Suppressor macrophage (primary cell): Measurements from ENCODE around the gene ITGA2B.
"Not testable (repeated sequence)": the region's sequence is repeated elsewhere in the genome, so short reads cannot be mapped to it uniquely, and the experiment has no call there.

Source experiments
- DNase-seq, 4 experiments: peaks; one replicate each; pipeline ENCODE4 v3.0.0-alpha.2; 2020 to 2022

Gene ITGA2B

DNA sequence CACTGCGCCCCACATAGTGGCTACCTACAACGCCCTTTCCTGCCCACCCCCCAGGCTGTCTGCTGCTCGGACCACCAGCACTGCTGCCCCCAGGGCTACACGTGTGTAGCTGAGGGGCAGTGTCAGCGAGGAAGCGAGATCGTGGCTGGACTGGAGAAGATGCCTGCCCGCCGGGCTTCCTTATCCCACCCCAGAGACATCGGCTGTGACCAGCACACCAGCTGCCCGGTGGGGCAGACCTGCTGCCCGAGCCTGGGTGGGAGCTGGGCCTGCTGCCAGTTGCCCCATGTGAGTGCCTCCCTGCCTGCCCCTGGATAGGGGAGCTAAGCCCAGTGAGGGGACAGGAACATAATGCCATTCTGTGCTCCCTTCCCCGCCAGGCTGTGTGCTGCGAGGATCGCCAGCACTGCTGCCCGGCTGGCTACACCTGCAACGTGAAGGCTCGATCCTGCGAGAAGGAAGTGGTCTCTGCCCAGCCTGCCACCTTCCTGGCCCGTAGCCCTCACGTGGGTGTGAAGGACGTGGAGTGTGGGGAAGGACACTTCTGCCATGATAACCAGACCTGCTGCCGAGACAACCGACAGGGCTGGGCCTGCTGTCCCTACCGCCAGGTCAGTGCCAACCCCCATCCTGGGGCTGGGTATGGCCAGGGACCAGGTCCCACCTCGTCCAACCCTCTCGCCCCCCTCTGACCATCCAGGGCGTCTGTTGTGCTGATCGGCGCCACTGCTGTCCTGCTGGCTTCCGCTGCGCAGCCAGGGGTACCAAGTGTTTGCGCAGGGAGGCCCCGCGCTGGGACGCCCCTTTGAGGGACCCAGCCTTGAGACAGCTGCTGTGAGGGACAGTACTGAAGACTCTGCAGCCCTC, 37.3 kb downstream of the ITGA2B start:
- DNase-seq, result no peak

DNA sequence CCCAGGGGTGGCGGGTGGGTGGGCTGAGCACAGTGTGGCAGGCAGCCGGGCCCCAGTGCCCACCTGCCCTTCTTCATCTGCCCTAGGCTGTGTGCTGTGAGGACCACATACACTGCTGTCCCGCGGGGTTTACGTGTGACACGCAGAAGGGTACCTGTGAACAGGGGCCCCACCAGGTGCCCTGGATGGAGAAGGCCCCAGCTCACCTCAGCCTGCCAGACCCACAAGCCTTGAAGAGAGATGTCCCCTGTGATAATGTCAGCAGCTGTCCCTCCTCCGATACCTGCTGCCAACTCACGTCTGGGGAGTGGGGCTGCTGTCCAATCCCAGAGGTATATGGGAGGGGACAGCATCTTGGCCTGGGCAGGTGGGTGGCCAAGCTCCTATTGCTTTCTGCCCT, 38.0 kb downstream of the ITGA2B start:
- DNase-seq, result no peak

DNA sequence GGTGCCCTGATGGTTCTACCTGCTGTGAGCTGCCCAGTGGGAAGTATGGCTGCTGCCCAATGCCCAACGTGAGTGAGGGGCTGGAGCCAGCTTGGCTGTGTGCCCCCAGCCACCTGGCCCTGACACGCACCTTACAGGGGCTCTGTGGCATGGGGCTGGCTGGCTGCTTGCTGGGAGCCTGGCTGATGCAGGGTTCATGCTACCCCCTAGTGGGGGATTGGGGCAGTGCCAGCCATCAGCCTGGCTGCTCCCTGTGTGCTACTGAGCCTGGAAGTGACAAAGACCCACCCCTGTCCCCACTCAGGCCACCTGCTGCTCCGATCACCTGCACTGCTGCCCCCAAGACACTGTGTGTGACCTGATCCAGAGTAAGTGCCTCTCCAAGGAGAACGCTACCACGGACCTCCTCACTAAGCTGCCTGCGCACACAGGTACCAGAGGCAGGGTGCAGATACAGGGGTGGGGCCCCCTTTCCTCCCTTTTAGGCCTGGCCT, 38.7 kb downstream of the ITGA2B start:
- DNase-seq, result peak; percentile 69 to 80 (median 70)

DNA sequence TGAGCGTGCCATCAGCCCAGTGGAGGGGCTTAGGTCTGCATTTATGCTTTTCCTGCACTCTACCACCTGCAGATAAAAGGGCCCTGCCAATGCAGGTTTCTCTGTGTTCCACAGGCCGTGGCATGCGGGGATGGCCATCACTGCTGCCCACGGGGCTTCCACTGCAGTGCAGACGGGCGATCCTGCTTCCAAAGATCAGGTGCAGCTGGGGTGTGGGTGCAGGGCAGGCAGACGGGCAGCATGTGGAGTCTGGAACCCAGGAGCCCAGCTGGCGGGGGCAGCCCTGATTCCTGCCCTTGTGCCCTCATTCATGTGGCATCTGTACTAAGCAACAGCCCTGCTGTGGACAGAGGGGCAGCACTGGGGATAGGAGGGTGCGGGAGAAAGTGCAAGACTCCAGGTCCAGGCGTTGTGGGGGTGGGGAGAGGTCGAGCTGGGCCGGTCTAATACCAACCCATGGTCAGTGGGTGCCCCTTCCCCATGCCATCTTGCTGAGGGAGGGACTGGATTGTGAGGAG, 39.8 kb downstream of the ITGA2B start:
- DNase-seq, result no peak

DNA sequence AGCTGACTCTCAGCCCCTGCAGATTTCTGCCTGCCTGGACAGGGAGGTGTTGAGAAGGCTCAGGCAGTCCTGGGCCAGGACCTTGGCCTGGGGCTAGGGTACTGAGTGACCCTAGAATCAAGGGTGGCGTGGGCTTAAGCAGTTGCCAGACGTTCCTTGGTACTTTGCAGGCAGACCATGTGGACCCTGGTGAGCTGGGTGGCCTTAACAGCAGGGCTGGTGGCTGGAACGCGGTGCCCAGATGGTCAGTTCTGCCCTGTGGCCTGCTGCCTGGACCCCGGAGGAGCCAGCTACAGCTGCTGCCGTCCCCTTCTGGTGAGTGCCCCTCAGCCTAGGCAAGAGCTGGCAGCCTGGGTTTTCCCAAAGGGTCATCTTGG, 40.5 kb downstream of the ITGA2B start:
- DNase-seq, result no peak

DNA sequence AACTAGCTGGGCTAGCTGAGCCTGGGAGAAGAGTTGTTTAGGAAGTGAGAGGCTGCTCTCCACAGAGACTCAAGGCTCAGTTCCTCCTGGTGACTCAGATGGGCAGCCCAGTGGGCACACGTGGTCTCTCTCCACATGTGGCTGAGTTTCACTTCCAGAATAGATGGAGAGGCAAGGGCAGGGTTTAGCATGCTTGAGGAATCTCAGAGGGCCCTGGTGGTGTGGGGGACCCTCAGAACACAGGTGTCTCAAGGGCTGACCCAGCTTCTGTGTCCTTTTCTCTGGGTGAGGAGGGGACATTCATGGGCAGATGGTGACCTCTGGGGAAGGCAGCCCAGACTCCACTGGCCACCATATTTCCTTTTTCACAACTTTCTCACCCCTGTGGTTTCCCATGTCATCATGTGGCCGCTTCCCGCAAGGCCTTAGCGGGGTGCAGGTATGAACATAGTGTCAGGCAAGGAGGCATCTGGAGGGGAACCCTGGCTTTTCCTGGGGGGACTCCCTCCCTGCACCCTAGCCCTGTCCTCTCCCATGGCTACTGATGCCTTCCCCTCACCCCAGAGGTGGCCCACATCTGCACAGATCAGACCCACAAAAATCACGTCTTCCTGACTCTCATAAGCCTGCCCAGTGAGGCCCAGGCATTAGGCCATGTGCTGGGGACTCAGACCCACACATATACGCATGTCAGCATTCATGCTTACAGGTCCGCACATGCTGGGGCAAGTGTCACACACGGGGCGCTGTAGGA, 41.0 kb downstream of the ITGA2B start:
- DNase-seq, result peak; percentile 92 to 97 (median 95)

DNA sequence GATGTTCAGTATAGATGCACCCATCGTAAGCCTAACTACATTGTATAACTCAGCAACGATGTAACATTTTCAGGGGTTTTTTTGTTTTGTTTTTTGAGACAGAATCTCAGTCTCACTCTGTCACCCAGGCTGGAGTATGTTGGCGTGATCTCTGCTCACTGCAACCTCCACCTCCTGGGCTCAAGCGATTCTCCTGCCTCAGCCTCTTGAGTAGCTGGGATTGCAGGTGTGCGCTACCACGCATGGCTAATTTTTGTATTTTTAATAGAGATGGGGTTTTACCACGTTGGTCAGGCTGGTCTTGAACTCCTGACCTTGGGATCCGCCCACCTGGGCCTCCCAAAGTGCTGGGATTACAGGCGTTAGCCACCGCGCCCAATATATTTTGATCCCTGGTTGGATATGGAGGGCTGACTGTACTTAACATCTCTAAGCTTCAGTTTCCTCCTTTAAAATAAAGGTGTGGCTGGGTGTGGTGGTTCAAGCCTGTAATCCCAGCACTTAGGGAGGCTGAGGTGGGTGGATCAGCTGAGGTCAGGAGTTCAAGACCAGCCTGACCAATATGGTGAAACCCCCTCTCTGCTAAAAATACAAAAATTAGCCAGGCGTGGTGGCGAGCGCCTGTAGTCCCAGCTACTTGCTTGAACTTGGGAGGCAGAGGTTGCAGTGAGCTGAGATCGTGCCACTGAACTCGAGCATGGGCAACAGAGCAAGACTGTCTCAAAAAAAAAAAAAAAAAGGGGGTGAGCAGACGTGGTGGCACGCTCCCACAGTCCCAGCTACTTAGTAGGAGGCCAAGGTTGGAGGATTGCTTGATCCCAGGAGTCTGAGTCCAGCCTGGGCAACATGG, 42.0 kb downstream of the ITGA2B start:
- DNase-seq, result peak in 1 of 4 experiments; percentile 47

DNA sequence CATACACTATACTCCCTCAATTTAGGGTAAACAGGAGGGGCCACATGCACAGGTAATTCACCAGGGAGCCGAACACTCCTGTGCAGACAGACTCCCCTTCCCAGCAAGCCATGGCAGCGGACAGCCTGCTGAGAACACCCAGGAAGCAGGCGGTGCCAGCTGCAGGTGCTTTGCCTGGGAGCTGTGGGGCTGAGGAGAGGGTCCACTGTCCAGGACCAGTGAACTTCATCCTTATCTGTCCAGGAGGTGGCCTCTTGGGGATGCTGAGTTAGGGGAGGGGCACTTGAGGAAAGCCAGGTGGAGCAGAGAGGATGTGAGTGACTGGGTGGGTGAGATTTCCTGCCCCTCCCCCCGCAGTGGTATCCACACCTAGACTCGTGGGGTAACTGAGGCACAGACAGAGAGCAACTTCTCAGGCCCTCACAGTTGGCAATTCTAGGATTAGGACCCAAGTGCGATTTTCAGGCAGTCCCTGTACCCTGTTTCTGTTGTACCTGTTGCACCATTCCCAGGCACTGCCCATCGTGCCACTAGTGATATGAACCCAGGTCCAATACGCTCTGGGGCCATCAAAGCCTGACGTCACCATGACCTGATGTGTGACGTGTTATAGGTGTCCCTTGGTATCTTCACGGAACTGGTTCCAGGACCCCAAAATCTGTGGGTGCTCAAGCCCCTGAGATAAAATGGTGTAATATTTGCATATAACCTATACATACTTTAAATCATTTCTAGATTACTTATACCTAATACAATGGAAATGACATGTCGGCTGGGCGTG, 43.2 kb downstream of the ITGA2B start:
- no peak for DNase-seq

DNA sequence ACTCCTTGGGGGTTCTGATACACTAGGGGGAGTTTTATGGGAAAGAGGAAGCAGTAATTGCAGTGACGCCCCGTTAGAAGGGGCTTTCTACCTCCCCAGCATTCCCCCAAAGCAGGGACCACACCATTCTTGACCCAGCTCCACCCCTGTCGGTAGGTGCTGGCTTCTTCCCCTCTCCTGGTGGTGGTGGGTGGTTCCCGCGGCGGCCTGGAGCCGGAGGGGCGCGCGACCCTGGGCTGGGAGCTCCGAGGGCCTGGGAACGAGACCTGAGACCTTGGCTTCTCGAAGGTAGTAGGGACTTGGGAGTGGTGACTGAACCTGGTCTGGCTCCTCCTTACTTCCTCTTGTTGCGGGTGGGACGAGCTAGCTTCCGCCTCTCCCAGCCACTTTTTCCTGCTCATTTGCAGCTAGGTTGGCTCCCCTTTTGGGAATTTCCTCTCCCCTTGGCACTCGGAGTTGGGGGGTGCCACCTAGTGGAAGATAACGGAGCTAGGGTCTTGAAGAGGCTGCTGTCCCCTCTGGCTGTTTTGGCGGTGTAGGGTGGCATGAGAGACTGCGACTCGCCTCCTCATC, 43.9 kb downstream of the ITGA2B start:
- DNase-seq, result peak; percentile 71 to 88 (median 84)

DNA sequence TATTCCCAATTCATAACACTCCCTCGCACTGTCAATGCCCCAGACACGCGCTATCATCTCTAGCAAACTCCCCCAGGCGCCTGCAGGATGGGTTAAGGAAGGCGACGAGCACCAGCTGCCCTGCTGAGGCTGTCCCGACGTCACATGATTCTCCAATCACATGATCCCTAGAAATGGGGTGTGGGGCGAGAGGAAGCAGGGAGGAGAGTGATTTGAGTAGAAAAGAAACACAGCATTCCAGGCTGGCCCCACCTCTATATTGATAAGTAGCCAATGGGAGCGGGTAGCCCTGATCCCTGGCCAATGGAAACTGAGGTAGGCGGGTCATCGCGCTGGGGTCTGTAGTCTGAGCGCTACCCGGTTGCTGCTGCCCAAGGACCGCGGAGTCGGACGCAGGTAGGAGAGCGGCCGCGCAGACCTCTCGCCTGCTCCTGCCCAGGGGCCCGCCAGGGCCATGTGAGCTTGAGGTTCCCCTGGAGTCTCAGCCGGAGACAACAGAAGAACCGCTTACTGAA, 44.5 kb downstream of the ITGA2B start, which contains the start of gene GRN:
GRN (plus strand) TSS at position 364 of the 515 bp plus-strand sequence. CDS start 3,863 bp downstream, outside the sequence.
- peak; percentile 95 to 99 (median 98) for DNase-seq

DNA sequence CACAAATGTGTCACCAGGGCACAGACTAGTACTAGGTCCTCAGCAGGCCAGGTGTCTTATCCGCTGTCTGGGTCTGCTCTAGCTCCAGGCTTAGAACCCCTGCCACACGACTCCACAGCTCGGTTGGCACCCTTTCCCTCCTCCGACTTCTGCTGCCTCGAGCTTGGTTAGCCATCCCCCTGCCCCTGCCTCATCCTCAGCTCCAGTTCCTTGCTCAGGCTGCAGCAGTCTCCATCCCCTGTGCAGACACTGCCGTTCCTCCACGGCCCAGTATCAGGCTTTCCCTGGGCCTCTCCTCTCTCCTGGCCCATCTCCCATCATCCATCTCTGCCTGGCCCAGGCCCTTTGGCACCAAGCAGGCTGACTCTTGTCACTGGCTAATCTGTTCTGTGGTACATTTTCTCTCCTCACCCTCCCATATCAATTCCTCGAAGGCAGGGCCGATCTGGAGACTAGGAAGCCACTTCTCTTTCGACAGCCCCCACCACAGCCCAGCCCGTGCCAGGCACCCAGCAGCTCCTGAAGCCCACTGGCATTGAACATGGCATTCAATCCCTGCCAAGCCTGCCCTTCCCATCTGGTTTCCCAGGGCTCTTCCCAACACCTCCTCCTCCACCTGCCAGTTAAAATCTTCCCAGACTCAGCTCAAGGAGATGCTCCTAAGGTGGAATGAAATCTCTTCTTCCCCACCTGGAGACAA, 45.8 kb downstream of the ITGA2B start:
- no peak for DNase-seq

DNA sequence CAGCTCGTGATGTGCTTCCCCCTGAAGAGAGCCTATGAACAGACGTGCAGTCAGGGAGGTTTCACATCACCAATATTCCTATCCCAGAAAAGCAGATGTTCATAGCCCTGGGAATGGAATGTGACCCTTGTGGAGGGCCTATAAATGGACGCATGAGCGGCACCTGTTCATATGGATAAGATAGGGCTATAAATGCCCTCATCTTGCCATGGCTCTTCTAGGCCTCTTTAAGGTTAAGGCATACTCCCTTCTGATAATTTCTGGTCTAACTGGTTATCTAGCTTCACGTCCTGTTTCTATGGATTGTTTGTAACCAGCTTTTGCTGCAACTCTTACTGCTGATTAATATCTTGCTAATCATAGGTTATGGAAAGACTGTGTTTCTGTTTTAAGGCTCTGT, 48.9 kb downstream of the ITGA2B start:
- not testable (repeated sequence) for DNase-seq

DNA sequence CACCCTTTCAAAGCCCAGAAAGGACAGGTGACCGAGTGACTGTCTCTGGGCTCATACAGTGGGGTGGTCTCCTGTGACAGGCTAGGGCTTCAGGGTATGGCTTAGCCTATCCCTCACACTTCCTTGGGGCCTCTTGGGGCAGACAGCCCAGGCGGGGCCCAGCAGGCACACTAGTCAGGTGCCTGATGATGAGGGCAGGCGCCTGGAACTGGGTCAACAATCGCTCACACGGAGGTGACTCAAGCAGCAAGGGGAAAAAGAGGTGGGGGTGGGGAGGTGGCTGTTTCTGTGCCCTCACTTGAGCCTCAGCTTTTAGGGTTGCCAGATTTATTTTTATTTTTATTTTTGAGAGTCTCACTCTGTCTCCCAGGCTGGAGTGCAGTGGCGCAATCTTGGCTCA, 50.7 kb downstream of the ITGA2B start:
- DNase-seq, result peak; percentile 87 to 91 (median 89)

DNA sequence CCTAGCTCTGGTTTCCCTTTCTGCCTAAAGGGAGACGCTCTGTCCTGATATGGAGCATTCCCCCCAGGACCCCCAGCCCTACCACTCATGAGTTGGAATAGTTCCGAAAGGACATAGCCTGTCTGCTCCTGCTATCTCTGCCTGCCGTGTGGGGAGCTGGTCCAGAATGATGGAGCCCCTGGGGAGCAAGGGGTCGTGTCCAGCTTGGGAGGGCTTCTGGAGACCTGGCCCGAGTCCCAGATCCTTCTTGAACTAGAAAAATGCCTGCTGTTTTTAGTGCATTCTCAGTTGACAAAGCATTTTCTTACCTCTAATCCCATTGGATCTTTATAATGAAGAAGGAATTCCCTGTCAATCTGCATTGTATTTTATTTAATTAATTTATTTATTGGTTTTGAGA, 53.5 kb downstream of the ITGA2B start:
- DNase-seq, result no peak

DNA sequence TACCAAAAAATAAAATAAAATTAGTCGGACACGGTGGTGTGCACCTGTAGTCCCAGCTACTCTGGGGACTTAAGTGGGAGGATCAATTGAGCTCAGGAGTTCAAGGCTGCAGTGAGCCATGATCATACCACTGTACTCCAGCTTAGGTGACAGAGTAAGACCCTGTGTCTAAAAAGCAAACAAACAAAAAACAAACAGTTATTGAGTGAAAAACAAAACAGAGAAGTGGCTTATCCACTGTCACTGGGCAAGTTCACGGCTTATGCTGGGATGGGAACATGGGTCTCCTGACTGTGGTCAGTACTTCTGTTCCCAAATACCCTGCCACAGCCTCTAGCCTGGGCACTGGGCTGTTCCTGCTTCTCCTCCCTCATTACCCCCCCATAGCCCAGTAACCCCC, 53.9 kb downstream of the ITGA2B start:
- peak; percentile 63 to 81 (median 76) for DNase-seq

DNA sequence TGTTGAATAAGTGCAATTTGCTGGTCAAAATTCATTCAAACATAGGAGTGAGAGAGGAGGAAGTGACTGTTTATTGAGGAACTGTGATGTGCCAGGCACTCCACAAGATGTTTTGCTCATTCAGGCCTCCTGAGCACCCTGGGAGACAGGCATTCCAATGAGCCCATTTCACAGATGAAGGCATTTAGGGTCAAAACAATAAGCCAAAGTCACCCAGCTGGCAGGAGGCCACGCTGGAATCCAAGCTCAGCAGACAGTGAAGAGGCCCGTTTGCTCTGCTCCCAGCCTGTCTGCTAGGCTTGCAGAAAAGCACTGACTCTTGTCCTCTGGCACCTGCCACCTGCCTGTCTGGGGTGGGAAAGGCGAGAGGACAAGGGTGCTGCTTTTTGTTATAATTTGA, 54.7 kb downstream of the ITGA2B start:
- peak; percentile 58 to 77 (median 72) for DNase-seq

DNA sequence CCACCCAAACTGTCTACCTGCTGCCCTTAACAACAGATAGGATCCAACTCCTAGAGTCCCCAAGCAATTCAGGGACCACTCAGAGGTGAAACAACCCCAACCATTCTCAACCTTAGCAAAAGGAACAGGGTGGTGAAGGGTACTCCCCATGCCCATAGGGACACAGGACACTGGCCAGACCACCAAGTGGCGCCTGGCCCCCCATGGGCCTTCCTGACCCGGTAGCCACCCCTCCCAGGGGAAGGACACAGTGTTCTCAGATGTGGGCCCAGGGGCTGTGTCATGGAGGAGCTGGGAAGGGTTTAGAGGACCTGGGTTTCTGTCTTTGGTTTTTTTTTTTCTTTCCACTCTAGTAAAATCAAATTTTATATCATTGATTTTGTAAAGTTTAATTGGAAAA, 55.1 kb downstream of the ITGA2B start:
- no peak for DNase-seq

DNA sequence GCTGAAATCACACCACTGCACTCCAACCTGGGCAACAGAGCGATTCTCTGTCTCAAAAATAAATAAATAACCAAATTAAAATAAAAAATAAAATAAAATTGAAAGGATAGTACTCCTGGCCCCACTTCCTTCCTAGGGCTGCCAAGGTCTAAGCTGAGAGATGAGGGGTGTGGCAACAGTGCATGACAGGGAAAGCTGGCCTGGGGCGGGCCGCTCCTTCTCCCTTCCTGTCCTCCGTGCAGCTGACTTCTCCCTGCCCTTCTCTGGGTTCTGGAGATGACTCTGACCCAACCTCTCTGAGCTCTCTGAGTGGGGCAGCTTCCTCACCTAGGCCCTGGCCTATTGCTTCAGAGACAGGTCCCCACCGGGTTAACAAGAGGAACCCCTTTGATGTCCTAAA, 56.1 kb downstream of the ITGA2B start:
- DNase-seq, result peak; percentile 74 to 91 (median 86)

DNA sequence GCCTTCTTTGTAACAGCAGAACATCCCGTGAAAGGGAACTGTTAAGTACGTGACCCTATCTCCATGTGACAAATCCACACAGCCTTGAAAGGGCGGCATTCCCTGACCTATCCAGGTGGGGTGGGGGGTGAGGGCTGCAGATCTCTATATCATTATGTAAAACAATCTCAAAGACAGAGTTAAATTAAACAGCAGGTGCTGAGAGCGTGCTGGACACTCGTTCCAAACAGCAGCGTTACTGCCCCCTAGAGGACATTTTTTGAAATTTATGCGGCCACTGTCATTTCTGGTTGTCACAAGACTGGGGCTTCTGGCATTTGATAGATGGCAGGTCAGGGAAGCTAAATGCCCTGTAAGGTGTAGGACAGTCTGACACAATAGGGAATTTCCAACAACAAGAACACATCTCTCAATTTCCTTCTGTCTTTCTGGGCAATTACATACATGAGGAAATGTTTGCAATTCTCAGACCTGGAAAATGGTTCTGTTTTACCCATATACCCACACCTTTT, 58.1 kb downstream of the ITGA2B start:
- DNase-seq, result peak; percentile 90 to 94 (median 92)

DNA sequence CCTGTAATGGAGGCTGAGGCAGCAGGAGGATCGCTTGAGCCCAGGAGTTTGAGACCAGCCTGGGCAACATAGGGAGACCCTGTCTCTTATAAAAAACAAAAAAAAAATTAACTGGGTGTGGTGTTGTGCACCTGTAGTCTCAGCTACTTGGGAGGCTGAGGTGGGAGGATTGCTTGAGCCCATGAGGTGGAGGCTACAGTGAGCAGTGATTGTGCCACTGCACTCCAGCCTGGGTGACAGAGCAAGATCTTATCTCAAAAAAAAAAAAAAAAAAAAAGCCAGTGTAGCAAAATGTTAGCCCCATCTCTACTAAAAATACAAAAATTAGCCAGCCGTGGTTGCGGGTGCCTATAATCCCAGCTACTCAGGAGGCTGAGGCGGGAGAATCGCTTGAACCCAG, 59.2 kb downstream of the ITGA2B start:
- not testable (repeated sequence) for DNase-seq
